Measurements from ENCODE around the gene MMP3.

The MMP3 gene

DNA sequence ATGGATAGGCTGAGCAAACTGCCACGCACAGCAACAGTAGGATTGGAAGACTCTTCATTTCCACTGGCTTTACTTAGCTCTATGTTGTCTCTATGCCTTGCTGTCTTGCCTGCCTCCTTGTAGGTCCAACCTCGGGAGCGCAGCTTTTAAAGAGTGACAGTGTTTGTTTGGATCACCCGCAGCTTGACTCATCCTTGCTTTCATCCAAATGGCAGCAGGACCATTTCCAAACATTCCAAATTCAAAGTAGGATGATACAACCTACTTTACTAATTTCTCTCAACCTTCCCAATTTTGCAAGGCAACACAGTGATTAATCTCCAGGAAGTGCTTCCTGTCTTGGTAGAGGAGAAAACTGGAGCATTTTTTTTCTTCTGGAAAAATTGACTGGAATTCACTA, at the start of gene MMP3:
Gene MMP3 (minus strand): TSS at position 121 of the 400 bp plus-strand sequence. CDS start 63 bp downstream, at position 58.
- no peak for TF ChIP-seq CTCF (IDR thresholded peaks at IDR 0.05; ENCODE audit: insufficient read depth, low read depth, low read length, missing control alignments)
- H3K4me3 ChIP-seq (ENCODE audit: low read length), result no peak within 1 kb of the TSS
- peak; percentile 56 for DNase-seq (ENCODE audit: low read depth)

- no peak for TF ChIP-seq CTCF (IDR thresholded peaks at IDR 0.05; ENCODE audit: insufficient read depth, low read depth, low read length, missing control alignments)
- no peak overlapping the region for H3K4me3 ChIP-seq (ENCODE audit: low read length)
- no peak for DNase-seq (ENCODE audit: low read depth)
These were observed 48.3 kb upstream of the MMP3 start for GRCh38 chr11:102891736-102892135.

DNA sequence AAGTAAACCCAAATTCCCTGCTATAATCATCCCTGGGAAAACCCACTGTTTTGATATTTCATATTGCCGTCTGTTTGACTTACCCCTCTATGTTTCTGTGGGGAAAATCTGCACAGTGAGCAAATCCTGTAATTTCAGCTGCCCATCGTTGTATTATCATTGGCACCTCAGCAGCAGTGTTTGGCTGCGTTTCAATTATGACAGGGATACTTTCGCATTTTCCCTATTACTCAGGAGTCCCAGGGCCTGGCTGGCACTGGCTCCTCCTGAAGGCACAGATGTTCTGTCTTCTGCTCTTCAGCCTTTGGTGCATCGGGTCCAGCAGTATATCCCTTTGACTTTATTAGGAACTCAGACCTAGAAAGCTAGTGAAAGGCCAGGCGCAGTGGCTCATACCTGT, 43.6 kb upstream of the MMP3 start:
- TF ChIP-seq CTCF (IDR thresholded peaks at IDR 0.05; ENCODE audit: insufficient read depth, low read depth, low read length, missing control alignments), result no peak
- no peak overlapping the region for H3K4me3 ChIP-seq (ENCODE audit: low read length)
- peak; percentile 50 for DNase-seq (ENCODE audit: low read depth)

GRCh38 chr11:102883141-102883540, 39.7 kb upstream of the MMP3 start:
- no peak overlapping the region for H3K4me3 ChIP-seq (ENCODE audit: low read length)
- DNase-seq (ENCODE audit: low read depth), result peak; percentile 27

DNA sequence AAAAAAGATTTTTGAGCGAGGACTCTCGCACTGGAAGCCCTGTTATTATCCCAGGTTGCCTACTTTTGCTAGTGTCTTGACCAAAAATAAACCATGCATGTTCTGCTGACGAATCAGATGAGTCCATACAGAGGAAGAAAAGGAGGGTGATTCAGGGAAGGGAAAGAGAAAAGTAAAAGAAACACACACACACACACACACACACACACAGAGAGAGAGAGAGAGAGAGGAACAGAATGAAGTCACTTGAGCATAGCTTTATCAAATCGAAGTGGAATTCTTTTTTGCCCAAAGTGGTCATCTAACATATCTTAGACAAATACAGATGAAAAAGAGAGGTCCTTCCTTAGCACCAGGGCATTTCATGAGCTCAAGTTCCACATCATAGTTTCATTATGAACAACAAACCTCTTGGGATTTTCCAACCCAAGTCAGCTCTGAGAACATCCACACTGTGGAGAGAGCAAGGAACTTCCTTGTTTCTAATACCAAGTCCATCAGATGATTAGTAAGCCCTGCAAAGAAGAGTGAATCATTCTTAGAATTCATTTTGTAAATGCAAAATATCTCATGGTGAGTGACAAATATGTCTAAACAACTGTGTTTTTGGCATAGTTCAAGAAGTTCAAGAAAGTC, 39.1 kb upstream of the MMP3 start:
- DNase-seq (ENCODE audit: low read depth), result peak; percentile 80
- H3K4me3 ChIP-seq (ENCODE audit: low read length), result no peak overlapping the region
- no peak for TF ChIP-seq CTCF (IDR thresholded peaks at IDR 0.05; ENCODE audit: insufficient read depth, low read depth, low read length, missing control alignments)

More at GRCh38 chr11:102883141-102883540, 39.7 kb upstream of the MMP3 start:
- no peak for TF ChIP-seq CTCF (IDR thresholded peaks at IDR 0.05; ENCODE audit: insufficient read depth, low read depth, low read length, missing control alignments)

- H3K4me3 ChIP-seq (ENCODE audit: low read length), result no peak overlapping the region
- DNase-seq (ENCODE audit: low read depth), result no peak
- no peak for TF ChIP-seq CTCF (IDR thresholded peaks at IDR 0.05; ENCODE audit: insufficient read depth, low read depth, low read length, missing control alignments)
These were observed 36.4 kb upstream of the MMP3 start for GRCh38 chr11:102879801-102880200.

GRCh38 chr11:102878595-102878994, 35.2 kb upstream of the MMP3 start:
- DNase-seq (ENCODE audit: low read depth), result no peak
- no peak for TF ChIP-seq CTCF (IDR thresholded peaks at IDR 0.05; ENCODE audit: insufficient read depth, low read depth, low read length, missing control alignments)
- H3K4me3 ChIP-seq (ENCODE audit: low read length), result no peak overlapping the region

Measured in epithelial cell of esophagus (primary cell).